ENCODE measurements around the gene CLEC18A.
"Not testable (repeated sequence)": the region's sequence is repeated elsewhere in the genome, so short reads cannot be mapped to it uniquely, and the experiment has no call there.

DNA sequence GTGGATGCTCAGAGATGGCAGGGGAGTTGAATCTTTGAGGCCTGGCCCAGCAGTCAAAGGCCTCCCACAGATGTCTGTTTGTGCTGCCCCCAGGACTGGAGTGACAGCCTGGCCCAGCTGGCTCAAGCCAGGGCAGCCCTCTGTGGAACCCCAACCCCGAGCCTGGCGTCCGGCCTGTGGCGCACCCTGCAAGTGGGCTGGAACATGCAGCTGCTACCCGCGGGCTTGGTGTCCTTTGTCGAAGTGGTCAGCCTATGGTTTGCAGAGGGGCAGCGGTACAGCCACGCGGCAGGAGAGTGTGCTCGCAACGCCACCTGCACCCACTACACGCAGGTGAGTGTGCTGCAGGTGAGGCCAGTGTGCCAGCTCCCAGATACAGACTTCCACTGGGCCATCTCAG, 3.1 kb downstream of the CLEC18A start:
- not testable (repeated sequence) for TF ChIP-seq POLR2A (IDR thresholded peaks at IDR 0.05; ENCODE audit: low read length); GATA1 (IDR thresholded peaks at IDR 0.05; ENCODE audit: low read depth, low read length)
